Skeletal muscle tissue (tissue), 4 donors: ENCODE data around the gene DPYSL4. TPM values are rescaled to one million over a fixed set of nuclear protein-coding genes. Genes with fewer than 3 reads are reported as not detected.

ENCODE experiments used
- H3K27ac ChIP-seq: one replicate; pipeline ENCODE4 v1.7.0; 2013; ENCODE audit warnings: mild to moderate bottlenecking, low read depth, low read length, inconsistent platforms
- H3K27me3 ChIP-seq, 3 donors: one replicate each; pipeline ENCODE4 v1.7.0; 2013; ENCODE audit warnings: low read length in 3 of 3; ENCODE audit not compliant: control insufficient read depth in 3 of 3, insufficient read depth in 3 of 3
- H3K36me3 ChIP-seq, 3 donors: one replicate each; pipeline ENCODE4 v1.7.0; 2013; ENCODE audit warnings: low read length in 3 of 3; ENCODE audit not compliant: control insufficient read depth in 3 of 3, insufficient read depth in 3 of 3
- H3K4me1 ChIP-seq, 3 donors: one replicate each; pipeline ENCODE4 v1.7.0; 2013; ENCODE audit warnings: low read length in 3 of 3, mild to moderate bottlenecking in 3 of 3; ENCODE audit not compliant: control insufficient read depth in 3 of 3, insufficient read depth in 3 of 3
- H3K4me3 ChIP-seq, 3 donors: one replicate each; pipeline ENCODE4 v1.7.0; 2013; ENCODE audit warnings: low read length in 3 of 3
- H3K9ac ChIP-seq, 3 donors: one replicate each; pipeline ENCODE4 v1.7.0; 2013; ENCODE audit warnings: low read length in 3 of 3, mild to moderate bottlenecking in 3 of 3, moderate library complexity in 2 of 3, low read depth in 1 of 3
- H3K9me3 ChIP-seq, 3 donors: one replicate each; pipeline ENCODE4 v1.7.0; 2013; ENCODE audit warnings: low read length in 3 of 3; ENCODE audit not compliant: control insufficient read depth in 3 of 3
- total RNA-seq: library from RNA; depleted of rRNA; stranded (reverse); fragments of >200 nt; gene quantifications from one replicate; pipeline ENCODE4 v1.2.3, GENCODE V29; 2014
- donor health status: Osteomylitis.

DPYSL4 gene
- total RNA-seq, 1 donor from 2014 or later = 1.0 TPM

DNA sequence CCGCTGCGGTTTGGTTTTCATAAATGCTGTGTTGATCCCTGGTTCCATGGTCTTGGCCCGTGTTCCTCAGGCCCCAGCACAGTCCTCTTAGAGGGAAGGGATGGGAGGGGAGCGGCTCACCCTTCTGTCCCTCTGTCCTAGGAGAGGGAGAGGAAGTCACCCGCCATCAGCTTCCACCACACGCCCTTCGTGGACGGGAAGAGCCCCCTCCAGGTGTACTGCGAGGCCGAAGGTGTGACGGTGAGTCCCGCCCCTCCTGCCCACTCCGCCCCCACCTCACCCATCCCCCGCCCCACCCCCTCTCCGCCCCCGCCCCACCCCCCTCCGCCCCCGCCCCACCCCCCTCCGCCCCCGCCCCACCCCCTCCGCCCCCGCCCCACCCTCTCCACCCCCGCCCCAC lies 37.5 kb upstream of the DPYSL4 start:
- Histone ChIP-seq H3K36me3 (peaks cover 0 to 7% (median 0%) of the 10 kb centered on the region in 3 donors), H3K9ac (no peak overlapping the region), H3K27ac (no peak overlapping the region), H3K4me1 (no peaks in the 10 kb centered on the region), H3K27me3 (no peaks in the 10 kb centered on the region), H3K4me3 (no peak overlapping the region), H3K9me3 (no peaks in the 10 kb centered on the region)

DNA sequence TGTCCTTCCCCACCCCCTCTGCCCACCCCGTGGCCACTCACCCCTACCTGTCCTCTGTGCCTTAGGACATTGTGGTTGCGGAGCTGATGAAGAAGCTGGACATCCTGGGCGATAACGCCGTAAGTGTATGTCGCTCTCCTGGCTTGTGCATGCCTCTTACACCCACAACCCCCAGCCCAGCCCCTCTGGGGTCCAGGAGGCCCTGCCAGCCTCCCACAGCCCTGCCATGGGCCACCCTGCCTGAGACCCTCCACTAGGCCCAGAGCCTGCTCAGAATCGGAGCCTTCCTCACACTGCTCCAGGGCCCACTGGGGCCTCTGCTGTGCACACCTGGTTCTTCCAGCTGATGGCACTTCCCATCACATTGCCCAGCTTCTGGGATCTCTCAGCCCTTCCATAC lies 36.8 kb upstream of the DPYSL4 start:
- H3K9ac ChIP-seq = no peak overlapping the region
- no peak overlapping the region for H3K4me3 ChIP-seq
- peaks cover 0 to 7% (median 2%) of the 10 kb centered on the region in 3 donors for H3K36me3 ChIP-seq
- H3K27ac ChIP-seq = no peak overlapping the region
- H3K4me1 ChIP-seq = no peaks in the 10 kb centered on the region
- no peaks in the 10 kb centered on the region for H3K9me3 ChIP-seq
- no peaks in the 10 kb centered on the region for H3K27me3 ChIP-seq

DNA sequence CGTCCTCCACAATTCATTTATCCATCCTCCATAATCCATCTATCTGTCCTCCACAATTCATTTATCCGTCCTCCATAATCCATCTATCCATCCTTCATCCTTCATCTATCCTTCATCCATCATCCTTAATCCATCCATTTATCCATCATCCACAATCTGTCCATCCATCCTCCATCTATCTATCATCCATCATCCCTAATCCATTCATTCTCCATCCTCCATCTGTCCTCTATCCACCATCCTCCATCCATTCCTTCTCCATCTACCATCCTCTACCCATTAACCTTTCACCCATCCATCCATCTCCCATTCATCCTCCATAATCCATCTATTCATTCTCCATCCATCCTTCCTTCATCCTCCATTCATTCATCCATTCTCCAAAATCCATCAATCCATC lies 36.0 kb upstream of the DPYSL4 start:
- no peak overlapping the region for H3K9ac ChIP-seq

DNA sequence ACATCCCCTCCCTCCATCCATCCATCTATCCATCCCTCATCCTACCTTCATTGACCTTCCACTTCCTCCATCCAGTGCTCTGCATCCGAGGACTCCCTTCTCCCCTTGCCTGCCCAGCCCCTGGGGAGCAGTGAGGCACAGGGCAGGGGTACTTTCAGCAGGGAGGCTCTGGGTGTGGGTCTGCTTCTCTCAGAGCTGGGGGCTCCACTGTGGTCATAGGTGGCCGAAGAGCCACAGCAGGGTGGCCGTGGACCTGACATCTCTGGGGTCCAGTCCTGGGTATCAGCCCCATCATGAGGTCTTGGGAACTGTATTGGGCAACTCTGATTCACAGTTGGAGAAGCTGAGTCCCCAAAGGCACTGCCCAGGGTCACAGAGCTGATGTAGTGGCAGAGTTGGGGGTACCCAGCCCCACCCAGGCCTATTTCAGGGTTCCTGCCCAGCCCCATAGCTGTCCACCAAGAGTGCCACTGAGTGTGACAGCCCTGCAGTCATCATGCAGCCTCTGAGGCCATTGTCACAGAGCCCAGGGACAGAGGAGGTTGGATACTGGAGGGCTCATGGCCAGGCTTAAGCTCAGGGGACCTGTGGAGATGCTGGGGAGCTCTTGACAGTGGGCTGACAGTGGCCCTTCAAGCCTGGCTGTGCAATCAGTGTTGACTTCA lies 35.3 kb upstream of the DPYSL4 start:
- H3K27ac ChIP-seq = no peak overlapping the region
- no peaks in the 10 kb centered on the region for H3K4me1 ChIP-seq
- no peaks in the 10 kb centered on the region for H3K27me3 ChIP-seq
- H3K9ac ChIP-seq = no peak overlapping the region
- no peaks in the 10 kb centered on the region for H3K9me3 ChIP-seq
- H3K4me3 ChIP-seq = no peak overlapping the region
- H3K36me3 ChIP-seq = peaks cover 0 to 7% (median 2%) of the 10 kb centered on the region in 3 donors

More for the DNA sequence above, 36.0 kb upstream of the DPYSL4 start:
- no peaks in the 10 kb centered on the region for H3K27me3 ChIP-seq
- H3K4me1 ChIP-seq = no peaks in the 10 kb centered on the region
- no peak overlapping the region for H3K4me3 ChIP-seq
- no peak overlapping the region for H3K27ac ChIP-seq
- no peaks in the 10 kb centered on the region for H3K9me3 ChIP-seq
- H3K36me3 ChIP-seq = peaks cover 0 to 7% (median 2%) of the 10 kb centered on the region in 3 donors

DNA sequence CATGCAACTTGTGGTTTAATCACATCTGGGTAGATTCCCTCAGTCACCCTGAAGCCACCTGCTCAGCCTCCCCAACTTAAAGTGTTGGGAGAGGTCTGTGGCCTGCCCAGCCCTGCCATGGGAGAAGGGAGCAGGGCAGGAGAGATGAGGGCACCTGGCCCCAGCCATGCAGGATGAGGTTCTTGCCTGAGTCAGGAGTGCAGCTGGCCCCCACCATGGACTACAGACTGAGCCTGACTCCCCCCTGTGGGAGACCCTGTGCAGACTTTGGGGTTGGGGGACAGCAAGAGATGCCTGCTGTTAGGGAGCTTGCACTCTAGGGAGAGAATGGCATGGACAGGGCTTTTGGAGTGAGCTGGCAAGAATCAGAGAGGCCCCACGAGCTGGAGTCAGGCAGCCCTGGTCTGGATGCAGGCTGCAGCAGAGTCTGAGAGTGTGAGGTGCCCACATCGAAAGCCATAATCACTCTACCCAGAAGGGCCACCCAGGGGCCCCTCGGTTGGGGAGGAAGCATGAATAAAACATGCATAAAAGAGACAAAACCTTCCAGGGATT lies 34.7 kb upstream of the DPYSL4 start:
- Histone ChIP-seq H3K27ac (no peak overlapping the region), H3K9me3 (no peaks in the 10 kb centered on the region), H3K36me3 (peaks cover 0 to 4% (median 2%) of the 10 kb centered on the region in 3 donors), H3K4me1 (no peaks in the 10 kb centered on the region), H3K4me3 (no peak overlapping the region), H3K9ac (no peak overlapping the region), H3K27me3 (no peaks in the 10 kb centered on the region)

DNA sequence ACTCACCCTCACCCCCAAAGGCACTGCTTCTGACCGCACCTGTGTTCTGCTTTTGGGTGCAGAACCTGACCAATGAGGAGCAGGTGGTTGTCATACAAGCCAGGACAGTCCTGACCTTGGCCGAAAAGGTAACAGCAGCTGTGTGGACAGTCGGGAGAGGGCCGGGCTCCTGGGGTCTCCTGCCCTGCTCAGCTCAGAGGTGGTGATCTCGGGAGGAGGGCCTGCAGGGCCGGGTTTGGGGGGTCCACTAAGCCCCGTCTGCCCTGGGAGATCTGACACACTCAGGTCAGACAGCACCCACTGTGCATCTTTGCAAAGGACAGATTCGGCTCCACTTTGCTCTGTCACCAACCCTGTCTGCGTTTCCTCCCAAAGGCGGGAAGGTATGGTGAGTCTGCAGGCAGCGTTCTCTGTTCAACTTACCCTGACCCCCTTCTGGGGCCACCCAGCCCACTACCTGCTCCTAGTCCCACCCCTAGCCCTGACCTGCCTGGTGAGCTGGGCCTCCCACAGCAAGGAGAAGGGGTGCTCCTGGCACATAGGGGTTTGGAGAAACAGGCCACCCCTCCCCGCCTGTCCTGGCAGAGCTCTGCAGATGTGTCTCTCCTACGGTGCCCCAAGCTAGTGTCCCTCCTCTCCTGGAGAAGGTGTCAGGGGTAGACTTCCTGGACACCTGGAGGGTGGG lies 33.7 kb upstream of the DPYSL4 start:
- peaks cover 0 to 4% (median 2%) of the 10 kb centered on the region in 3 donors for H3K36me3 ChIP-seq

DNA sequence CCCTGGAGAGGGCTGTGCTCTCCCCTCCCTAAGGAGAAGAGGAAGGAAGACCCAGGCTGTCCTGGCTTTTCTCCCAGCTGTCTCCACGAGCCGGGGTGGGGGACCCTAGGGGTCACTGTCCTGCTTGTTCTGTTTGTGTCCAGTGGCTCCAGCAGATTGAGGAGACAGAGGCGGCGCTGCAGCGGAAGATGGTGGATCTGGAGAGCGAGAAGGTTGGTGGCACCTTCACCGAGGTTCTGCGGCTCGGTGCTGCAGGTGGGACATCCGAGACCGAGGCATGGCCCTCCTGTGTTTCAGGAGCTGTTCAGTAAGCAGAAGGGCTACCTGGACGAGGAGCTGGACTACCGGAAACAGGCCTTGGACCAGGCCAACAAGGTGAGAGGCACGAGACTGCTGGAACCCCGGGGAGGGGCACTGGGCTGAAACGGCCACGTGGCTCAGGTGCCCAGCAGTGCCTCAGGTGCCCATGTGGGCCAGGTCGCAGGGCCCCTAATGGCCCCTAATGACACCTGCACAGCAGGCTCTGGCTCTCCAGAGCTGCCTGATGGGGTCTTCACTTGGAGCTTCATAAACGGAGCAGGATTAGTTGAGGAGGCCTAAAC lies 33.0 kb upstream of the DPYSL4 start:
- no peaks in the 10 kb centered on the region for H3K27me3 ChIP-seq
- no peak overlapping the region for H3K4me3 ChIP-seq
- no peak overlapping the region for H3K27ac ChIP-seq
- H3K9ac ChIP-seq = no peak overlapping the region
- H3K9me3 ChIP-seq = no peaks in the 10 kb centered on the region
- peaks cover 0 to 4% (median 2%) of the 10 kb centered on the region in 3 donors for H3K36me3 ChIP-seq
- H3K4me1 ChIP-seq = no peaks in the 10 kb centered on the region

More for the DNA sequence above, 33.7 kb upstream of the DPYSL4 start:
- no peaks in the 10 kb centered on the region for H3K9me3 ChIP-seq
- H3K4me1 ChIP-seq = no peaks in the 10 kb centered on the region
- H3K27ac ChIP-seq = no peak overlapping the region
- H3K27me3 ChIP-seq = no peaks in the 10 kb centered on the region
- no peak overlapping the region for H3K9ac ChIP-seq
- no peak overlapping the region for H3K4me3 ChIP-seq

DNA sequence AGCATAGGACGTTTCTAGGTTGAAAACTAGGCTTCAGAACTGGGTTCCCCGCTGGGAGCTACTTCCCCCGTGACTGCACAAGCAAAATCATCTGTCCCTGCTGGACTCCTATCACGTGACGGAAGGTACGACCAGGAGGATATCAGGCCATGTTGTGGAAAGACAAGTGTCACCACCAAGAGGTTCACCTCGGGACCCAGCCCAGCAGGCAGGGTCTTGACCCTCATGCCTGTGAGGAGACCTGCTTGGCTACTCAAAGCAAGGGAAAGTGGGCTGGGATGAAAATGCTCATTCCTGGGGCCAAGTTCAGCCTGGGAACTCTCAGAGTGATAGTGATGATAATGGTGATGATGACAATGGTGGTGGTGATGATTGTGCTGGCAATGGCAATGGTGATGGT lies 32.3 kb upstream of the DPYSL4 start:
- no peaks in the 10 kb centered on the region for H3K9me3 ChIP-seq
- H3K36me3 ChIP-seq = peaks cover 0 to 4% (median 2%) of the 10 kb centered on the region in 3 donors
- H3K27me3 ChIP-seq = no peaks in the 10 kb centered on the region

DNA sequence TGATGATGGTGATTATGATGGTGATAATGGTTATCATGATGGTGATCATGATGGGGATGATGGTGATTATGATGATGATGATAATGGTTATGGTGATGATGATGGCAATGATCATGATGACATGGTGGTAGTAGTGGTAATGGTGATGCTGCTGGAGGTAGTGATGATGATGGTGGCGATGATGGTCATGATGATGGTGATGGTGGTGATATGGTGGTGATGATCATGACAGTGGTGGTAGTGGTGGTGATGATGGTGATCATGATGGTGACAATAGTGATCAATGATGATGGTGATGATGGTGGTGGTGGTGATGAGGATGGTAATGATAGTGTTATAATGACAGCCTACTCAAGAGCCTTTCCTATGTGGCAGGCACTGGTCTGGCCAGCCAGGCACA lies 31.8 kb upstream of the DPYSL4 start:
- Histone ChIP-seq H3K27ac (no peak overlapping the region), H3K4me1 (no peaks in the 10 kb centered on the region), H3K9ac (no peak overlapping the region), H3K9me3 (no peaks in the 10 kb centered on the region), H3K4me3 (no peak overlapping the region), H3K36me3 (peaks cover 0 to 4% (median 2%) of the 10 kb centered on the region in 3 donors), H3K27me3 (no peaks in the 10 kb centered on the region)

More for the DNA sequence above, 32.3 kb upstream of the DPYSL4 start:
- Histone ChIP-seq H3K4me1 (no peaks in the 10 kb centered on the region), H3K27ac (no peak overlapping the region), H3K9ac (no peak overlapping the region), H3K4me3 (no peak overlapping the region)
